AG04450 (cell line): ENCODE results near the gene TSEN54. TPM values are rescaled to one million over a fixed set of nuclear protein-coding genes. Genes with fewer than 3 reads are reported as not detected.

ENCODE experiments used
- CTCF ChIA-PET: fragments of 300-600, 350-600 bp; formaldehyde crosslinking; extraction: SDS; loops from one replicate; lab custom pipeline; 2022; ENCODE audit warnings: antibody characterized with exemption, inconsistent platforms; lab: Charles Lee
- POLR2A ChIA-PET: fragments of 350-600 bp; formaldehyde crosslinking; extraction: SDS; loops from one replicate; lab custom pipeline; 2021; ENCODE audit warnings: antibody characterized with exemption, inconsistent platforms; lab: Yijun Ruan, JAX
- DNase-seq: peaks from one replicate; pipeline ENCODE4 v3.0.0-alpha.2; 2011; ENCODE audit warnings: low read depth, low spot score
- H3K27ac ChIP-seq: one replicate; pipeline ENCODE4 v1.5.1; 2012; ENCODE audit warnings: low read depth, low read length, control low read depth
- H3K27me3 ChIP-seq: one replicate; pipeline ENCODE4 v1.6.0; 2012; ENCODE audit warnings: low read length; ENCODE audit not compliant: control insufficient read depth, insufficient read depth
- H3K4me3 ChIP-seq: 2 replicates; pipeline ENCODE4 v1.5.1; 2011; ENCODE audit warnings: mild to moderate bottlenecking, low read depth, low read length, control low read depth
- H3K9me3 ChIP-seq: 2 replicates; pipeline ENCODE4 v1.5.1; 2012; ENCODE audit warnings: low read length; ENCODE audit not compliant: control insufficient read depth, insufficient read depth
- polyA minus RNA-seq: library from RNA; depleted of rRNA, polyadenylated mRNA; stranded (reverse); fragments of >200 nt; gene quantifications from 2 replicates; pipeline ENCODE4 v1.2.3, GENCODE V29; 2011; rRNA and poly(A)+ RNA removed
- polyA plus RNA-seq: library from polyadenylated mRNA; depleted of rRNA; stranded (reverse); fragments of >200 nt; gene quantifications from 2 replicates; pipeline ENCODE4 v1.2.3, GENCODE V29; 2011; rRNA removed
- TF ChIP-seq, protein P1 (sequence below): IDR thresholded peaks from 2 replicates; pipeline ENCODE4 v1.5.1; 2011; ENCODE audit warnings: low read depth, low read length, control low read depth, inconsistent platforms

The TSEN54 gene
- polyA plus RNA-seq (8.8 and 10.9 TPM in 2 replicates), polyA minus RNA-seq (9.4 and 10.8 TPM in 2 replicates)

DNA sequence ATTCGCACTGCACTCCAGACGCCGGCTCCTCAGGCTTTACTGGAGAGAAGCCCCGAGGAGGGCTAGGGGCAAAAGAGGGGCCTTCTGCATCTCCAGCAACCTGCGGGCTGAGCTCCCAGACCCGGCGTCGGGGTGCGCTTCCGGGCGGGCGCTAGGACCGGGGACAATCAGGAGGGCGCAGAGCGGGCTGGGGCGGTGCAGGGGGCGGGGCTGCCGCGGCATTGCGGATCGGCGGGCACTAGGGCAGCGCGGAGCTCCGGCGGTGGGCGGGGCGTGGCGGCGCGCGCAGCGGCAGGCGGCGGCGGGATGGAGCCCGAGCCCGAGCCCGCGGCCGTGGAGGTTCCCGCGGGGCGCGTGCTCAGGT, at the start of gene TSEN54:
Gene TSEN54, plus strand, starts transcription at position 274 of the 364 bp plus-strand sequence. Its CDS starts 33 bp downstream, at position 307.
- Histone ChIP-seq H3K4me3 (peak within 1 kb of the TSS; percentile 75), H3K27ac (peak within 1 kb of the TSS; percentile 31), H3K27me3 (no peaks in the 10 kb centered on the region), H3K9me3 (no peaks in the 10 kb centered on the region; the same call in 1 of the 2 replicates)
- TF ChIP-seq, protein P1, sequence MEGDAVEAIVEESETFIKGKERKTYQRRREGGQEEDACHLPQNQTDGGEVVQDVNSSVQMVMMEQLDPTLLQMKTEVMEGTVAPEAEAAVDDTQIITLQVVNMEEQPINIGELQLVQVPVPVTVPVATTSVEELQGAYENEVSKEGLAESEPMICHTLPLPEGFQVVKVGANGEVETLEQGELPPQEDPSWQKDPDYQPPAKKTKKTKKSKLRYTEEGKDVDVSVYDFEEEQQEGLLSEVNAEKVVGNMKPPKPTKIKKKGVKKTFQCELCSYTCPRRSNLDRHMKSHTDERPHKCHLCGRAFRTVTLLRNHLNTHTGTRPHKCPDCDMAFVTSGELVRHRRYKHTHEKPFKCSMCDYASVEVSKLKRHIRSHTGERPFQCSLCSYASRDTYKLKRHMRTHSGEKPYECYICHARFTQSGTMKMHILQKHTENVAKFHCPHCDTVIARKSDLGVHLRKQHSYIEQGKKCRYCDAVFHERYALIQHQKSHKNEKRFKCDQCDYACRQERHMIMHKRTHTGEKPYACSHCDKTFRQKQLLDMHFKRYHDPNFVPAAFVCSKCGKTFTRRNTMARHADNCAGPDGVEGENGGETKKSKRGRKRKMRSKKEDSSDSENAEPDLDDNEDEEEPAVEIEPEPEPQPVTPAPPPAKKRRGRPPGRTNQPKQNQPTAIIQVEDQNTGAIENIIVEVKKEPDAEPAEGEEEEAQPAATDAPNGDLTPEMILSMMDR = no peak
- POLR2A ChIA-PET = interaction anchor here (0.6 to 1.5 kb wide), 12 partner anchors 9 to 529 kb away, joined by 3 to 8 read pairs (median 3); partner anchors contain the start of genes GRB2, LLGL2, RECQL5 and SAP30BP
- CTCF ChIA-PET = interaction anchor here (0.6 to 1.3 kb wide), 17 partner anchors 11 to 238 kb away, joined by 3 to 10 read pairs (median 3); partner anchors contain the start of genes GRB2 and SMIM5
- peak; percentile 56 for DNase-seq

DNA sequence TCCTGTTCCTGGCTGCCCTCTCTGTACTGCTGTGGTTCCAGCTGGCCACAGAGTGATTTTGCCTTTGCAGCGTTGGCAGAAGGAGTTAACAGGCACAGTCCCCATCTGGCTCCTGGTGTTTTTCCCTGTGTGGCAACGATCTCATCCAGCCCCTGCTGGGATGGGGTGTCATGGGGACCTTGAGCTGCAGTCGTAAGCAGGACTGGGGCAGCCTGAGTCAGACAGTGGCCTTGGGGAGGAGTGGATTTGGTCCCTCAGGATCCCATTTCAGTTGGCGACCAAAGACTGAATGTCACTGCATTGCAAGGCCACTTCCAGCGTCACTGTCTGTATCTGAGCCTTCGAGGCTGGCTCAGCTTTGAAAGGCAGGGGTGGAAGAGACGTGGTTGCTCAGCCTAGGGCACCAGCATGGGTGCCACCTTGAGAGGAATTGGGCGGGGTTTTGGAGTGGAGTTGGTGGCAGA, 48.0 kb upstream of the TSEN54 start:
- POLR2A ChIA-PET = no interaction called here
- Histone ChIP-seq H3K27ac (no peak overlapping the region), H3K27me3 (no peaks in the 10 kb centered on the region), H3K9me3 (no peaks in the 10 kb centered on the region), H3K4me3 (no peak overlapping the region)
- no peak for DNase-seq
- CTCF ChIA-PET = no interaction called here
- TF ChIP-seq, protein P1 = no peak

DNA sequence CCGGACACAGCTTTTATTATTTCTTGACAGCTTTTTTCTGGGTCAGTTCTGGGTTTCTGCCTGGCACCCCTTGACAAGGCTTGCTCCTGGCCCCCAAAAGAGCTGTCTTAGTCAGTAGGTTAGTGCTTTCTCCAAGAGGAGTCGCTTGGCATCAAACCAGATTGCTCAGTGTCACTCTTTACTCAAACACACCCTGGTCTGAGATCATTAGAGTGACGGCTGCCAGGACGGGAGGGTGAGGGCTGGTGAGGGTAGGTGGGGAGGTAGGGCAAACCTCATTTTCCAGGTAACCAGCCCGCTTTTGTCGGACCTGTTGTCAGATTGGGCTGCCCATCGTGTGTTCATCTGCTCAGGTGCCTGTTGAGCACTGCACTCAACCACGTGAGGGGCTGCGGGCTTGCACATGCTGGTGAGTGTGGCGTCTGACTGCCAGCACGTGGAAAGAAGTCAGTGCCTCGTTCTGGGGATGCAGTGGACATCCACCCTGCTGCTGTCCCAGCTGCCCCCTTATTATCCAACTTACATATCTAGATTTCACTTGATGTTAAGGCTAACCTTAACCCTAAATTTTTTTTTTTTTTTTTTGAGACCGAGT, 47.5 kb upstream of the TSEN54 start:
- ChIA-PET CTCF (no interaction called here), POLR2A (no interaction called here)
- Histone ChIP-seq H3K27me3 (no peaks in the 10 kb centered on the region), H3K4me3 (no peak overlapping the region), H3K27ac (no peak overlapping the region), H3K9me3 (no peaks in the 10 kb centered on the region)
- no peak for DNase-seq
- TF ChIP-seq, protein P1 = no peak

DNA sequence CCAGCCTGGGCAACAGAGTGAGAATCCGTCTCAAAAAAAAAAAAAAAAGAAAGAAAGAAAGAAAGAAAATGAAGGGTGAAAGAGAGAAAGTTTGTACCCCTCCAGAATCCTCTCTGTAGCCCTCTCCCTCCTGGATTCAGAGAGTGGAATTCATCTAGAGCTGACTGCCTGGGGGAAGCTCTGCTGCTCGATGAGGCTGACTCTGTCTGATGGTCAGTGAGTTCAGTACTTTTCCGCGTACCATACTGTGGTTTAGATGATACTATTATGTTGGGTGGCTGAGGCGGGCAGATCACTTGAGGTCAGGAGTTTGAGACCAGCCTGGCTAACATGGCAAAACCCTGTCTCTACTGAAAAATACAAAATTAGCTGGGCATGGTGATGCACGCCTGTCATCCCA, 45.1 kb upstream of the TSEN54 start:
- CTCF ChIA-PET = no interaction called here
- POLR2A ChIA-PET = interaction anchor here (0.6 kb wide), 1 partner anchor 15 kb away, joined by 4 read pairs; no protein-coding TSS in a partner anchor
- no peak for DNase-seq
- Histone ChIP-seq H3K27ac (no peak overlapping the region), H3K4me3 (no peak overlapping the region), H3K9me3 (no peaks in the 10 kb centered on the region), H3K27me3 (no peaks in the 10 kb centered on the region)
- TF ChIP-seq, protein P1 = no peak

DNA sequence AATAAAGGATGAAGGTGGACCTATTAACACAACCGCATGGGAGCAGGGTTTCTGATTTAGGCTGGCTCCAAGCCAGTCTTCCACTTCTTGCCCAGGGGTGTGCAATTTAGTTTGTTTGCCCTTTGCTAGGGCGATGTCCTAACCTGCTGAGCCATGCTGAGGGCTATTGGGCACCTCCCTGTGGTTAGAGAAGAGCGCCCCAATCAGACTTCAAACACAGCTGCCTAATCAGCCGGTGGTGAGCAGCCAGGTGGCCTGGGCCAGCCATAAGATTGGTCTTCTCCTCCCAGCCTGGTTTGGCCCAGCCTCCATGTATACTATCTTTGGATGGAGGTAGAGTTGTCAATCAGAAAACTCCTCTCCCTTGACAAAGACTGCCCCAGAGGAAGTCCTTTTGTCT, 44.2 kb upstream of the TSEN54 start:
- ChIA-PET POLR2A (no interaction called here), CTCF (no interaction called here)

More for the DNA sequence above, 44.2 kb upstream of the TSEN54 start:
- Histone ChIP-seq H3K4me3 (no peak overlapping the region), H3K9me3 (no peaks in the 10 kb centered on the region), H3K27me3 (no peaks in the 10 kb centered on the region), H3K27ac (no peak overlapping the region)
- TF ChIP-seq, protein P1 = no peak
- no peak for DNase-seq
